IMR-90 (cell line): Measurements from ENCODE around the gene GCK. TPM values are rescaled to one million over a fixed set of nuclear protein-coding genes. Genes with fewer than 3 reads are reported as not detected.

Experiments
- CHD1 ChIP-seq: IDR thresholded peaks from 2 replicates; pipeline ENCODE4 v1.6.1; 2012; ENCODE audit warnings: low read depth, low read length, improper control_type of control experiment
- CTCF ChIP-seq: conservative IDR thresholded peaks from 2 replicates; pipeline ENCODE4 v1.5.1; 2012; ENCODE audit warnings: mild to moderate bottlenecking, low read depth, low read length, improper control_type of control experiment
- MAZ ChIP-seq: IDR thresholded peaks from 2 replicates; pipeline ENCODE4 v1.6.1; 2012; ENCODE audit warnings: low read depth, mild to moderate bottlenecking, low read length, improper control_type of control experiment, moderate library complexity, borderline replicate concordance
- POLR2A ChIP-seq: IDR thresholded peaks from 2 replicates; pipeline ENCODE4 v1.6.1; 2012; ENCODE audit warnings: mild to moderate bottlenecking, low read depth, low read length
- RCOR1 ChIP-seq: IDR thresholded peaks from 2 replicates; pipeline ENCODE4 v1.6.1; 2012; ENCODE audit warnings: mild to moderate bottlenecking, low read length, improper control_type of control experiment; ENCODE audit not compliant: insufficient replicate concordance
- polyA plus RNA-seq, 3 experiments: library from polyadenylated mRNA; depleted of rRNA; stranded (reverse); fragments of >200 nt; gene quantifications; 2 replicates each; pipeline ENCODE4 v1.2.3, GENCODE V29; 2012; ENCODE audit warnings: low replicate concordance in 1 of 3
- total RNA-seq: library from RNA; depleted of rRNA; stranded (reverse); fragments of >200 nt; gene quantifications from 2 replicates; pipeline ENCODE4 v1.2.3, GENCODE V29; 2012

Gene GCK
- total and polyA plus RNA-seq, 2 of the 4 experiments (the other 2 are of a cell fraction): 0.14 to 0.18 TPM

GRCh38 chr7:44128721-44129582 lies 60.3 kb downstream of the GCK start (continued):
- no peak for TF ChIP-seq CTCF
- TF ChIP-seq POLR2A: no peak
- no peak for TF ChIP-seq RCOR1
- TF ChIP-seq CHD1: no peak
- TF ChIP-seq MAZ: no peak
